HG03457 (cell line): ENCODE measurements around the gene CLCN3.
"Not testable (repeated sequence)": the region's sequence is repeated elsewhere in the genome, so short reads cannot be mapped to it uniquely, and the experiment has no call there.

Experiments used
- ATAC-seq: cut with Tn5 transposase; IDR thresholded peaks from one replicate; pipeline ENCODE4 v1.9.1; 2021; ENCODE audit warnings: moderate number of reproducible peaks; ENCODE audit not compliant: unreplicated experiment

CLCN3 gene

GRCh38 chr4:169768385-169768784 is 148.0 kb downstream of the CLCN3 start:
- no peak for ATAC-seq

DNA sequence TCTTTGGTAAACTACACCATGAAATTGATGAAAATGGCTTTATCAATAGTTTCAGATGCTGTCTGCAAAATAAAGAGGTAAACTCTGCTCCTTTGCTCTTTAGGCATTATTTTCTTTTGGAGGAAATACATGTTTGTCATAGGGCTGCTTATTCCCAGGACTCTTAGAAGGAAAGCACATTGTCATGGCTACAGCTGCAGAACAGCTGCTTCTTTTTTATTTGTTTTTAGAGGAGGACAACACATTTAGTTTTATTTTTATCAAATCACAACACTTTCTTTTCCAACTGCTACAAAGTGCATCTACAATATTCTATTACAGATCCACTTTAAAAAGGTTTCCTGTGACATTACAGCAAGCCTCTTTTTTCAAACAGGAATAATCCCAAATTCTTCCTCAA is 150.0 kb downstream of the CLCN3 start:
- ATAC-seq = no peak

DNA sequence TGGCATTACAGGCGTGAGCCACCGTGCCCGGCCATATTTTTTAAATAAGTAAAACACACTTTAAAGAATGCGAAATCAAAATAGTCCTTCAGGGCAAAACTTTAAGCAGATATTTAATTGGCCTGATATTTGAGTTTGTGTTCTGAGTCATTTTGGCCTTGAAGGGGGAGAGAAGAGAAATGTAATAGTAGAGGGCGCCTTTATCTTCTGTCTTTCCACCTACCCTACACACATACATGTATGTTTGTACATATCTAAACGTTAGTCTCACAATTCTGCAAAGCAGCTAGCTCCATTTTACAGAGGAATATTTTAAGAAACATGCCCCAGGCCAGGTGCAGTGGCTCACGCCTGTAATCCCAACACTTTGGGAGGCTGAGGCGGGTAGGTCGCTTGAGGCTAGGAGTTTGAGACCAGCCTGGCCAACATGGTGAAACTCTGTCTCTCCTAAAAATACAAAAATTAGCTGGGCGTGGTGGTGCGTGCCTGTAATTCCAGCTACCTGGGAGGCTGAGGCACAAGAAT is 151.2 kb downstream of the CLCN3 start:
- ATAC-seq = not testable (repeated sequence)
